Smooth muscle cell (in vitro differentiated cells): ENCODE measurements around the gene PTP4A1. TPM values are rescaled to one million over a fixed set of nuclear protein-coding genes. Genes with fewer than 3 reads are reported as not detected.
A peak's percentile ranks its signal among the peaks of the same experiment; 100 is the strongest.

Source experiments
- DNase-seq: peaks from one replicate; lab custom pipeline; 2025; ENCODE audit not compliant: unreplicated experiment; lab: John Stamatoyannopoulos, UW
- H2AFZ ChIP-seq: fragments of 200-600 bp; sonication (generic); 2 replicates; pipeline ENCODE4 v1.6.0; 2016; ENCODE audit warnings: antibody characterized with exemption, low read depth, mild to moderate bottlenecking
- H3F3A ChIP-seq: fragments of 200-600 bp; sonication (generic); 2 replicates; pipeline ENCODE4 v1.6.0; 2017; ENCODE audit warnings: antibody characterized with exemption, low read depth
- H3K27ac ChIP-seq: fragments of 200-600 bp; sonication (generic); 2 replicates; pipeline ENCODE4 v1.5.1; 2016; ENCODE audit warnings: low read depth, mild to moderate bottlenecking
- H3K27me3 ChIP-seq: fragments of 200-600 bp; sonication (generic); 2 replicates; pipeline ENCODE4 v1.6.1; 2016; ENCODE audit warnings: low read depth, mild to moderate bottlenecking
- H3K36me3 ChIP-seq: fragments of 200-600 bp; sonication (generic); 2 replicates; pipeline ENCODE4 v1.5.1; 2016; ENCODE audit warnings: low read depth
- H3K4me1 ChIP-seq: fragments of 200-600 bp; sonication (generic); 2 replicates; pipeline ENCODE4 v1.5.1; 2016; ENCODE audit warnings: low read depth
- H3K4me2 ChIP-seq: fragments of 200-600 bp; sonication (generic); 2 replicates; pipeline ENCODE4 v1.6.0; 2016; ENCODE audit warnings: mild to moderate bottlenecking
- H3K4me3 ChIP-seq: fragments of 200-600 bp; sonication (generic); 2 replicates; pipeline ENCODE4 v1.5.1; 2016; ENCODE audit warnings: mild to moderate bottlenecking
- H3K79me2 ChIP-seq: fragments of 200-600 bp; sonication (generic); 2 replicates; pipeline ENCODE4 v1.6.0; 2016; ENCODE audit warnings: low read depth, mild to moderate bottlenecking
- H3K9ac ChIP-seq: fragments of 200-600 bp; sonication (generic); 2 replicates; pipeline ENCODE4 v1.6.0; 2016; ENCODE audit warnings: low read depth
- H3K9me3 ChIP-seq: fragments of 200-600 bp; sonication (generic); replicated peaks from 2 replicates; pipeline ENCODE4 v1.5.1; 2016; ENCODE audit warnings: low read depth
- H4K20me1 ChIP-seq: fragments of 200-600 bp; sonication (generic); 2 replicates; pipeline ENCODE4 v1.6.0; 2016; ENCODE audit warnings: low read depth
- CTCF ChIP-seq: fragments of 200-600 bp; sonication (generic); IDR thresholded peaks from 2 replicates; pipeline ENCODE4 v1.5.1; 2017; ENCODE audit warnings: borderline replicate concordance, mild to moderate bottlenecking, antibody characterized with exemption; ENCODE audit not compliant: insufficient read depth, poor library complexity, severe bottlenecking
- WGBS: methylation state at CpG from one replicate; pipeline ENCODE4 v1.1.7; 2016; ENCODE audit warnings: low lambda C conversion rate; 5-methylcytosine and 5-hydroxymethylcytosine counted together
- polyA plus RNA-seq: library from polyadenylated mRNA; unstranded; fragments of >200 nt; fragmentation: Nextera tagmentation; extraction: Ambion mirVana; gene quantifications from 2 replicates; pipeline ENCODE4 v1.2.1, GENCODE V29; 2016
- total RNA-seq: library from RNA; depleted of rRNA; stranded (reverse); fragments of >200 nt; gene quantifications from 2 replicates; pipeline ENCODE4 v1.2.3, GENCODE V29; 2014

Gene PTP4A1
- total and polyA plus RNA-seq, 2 experiments from 2014 or later = 98.8 to 147 TPM

GRCh38 chr6:63554782-63555181, 17.5 kb upstream of the PTP4A1 start:
- Histone ChIP-seq H3K4me3 (no peak overlapping the region), H3K4me1 (no peaks in the 10 kb centered on the region), H4K20me1 (no peaks in the 10 kb centered on the region), H3K4me2 (no peak overlapping the region), H2AFZ (no peak overlapping the region), H3K9me3 (no peaks in the 10 kb centered on the region), H3K9ac (no peak overlapping the region), H3F3A (no peaks in the 10 kb centered on the region), H3K27ac (no peak overlapping the region), H3K79me2 (no peaks in the 10 kb centered on the region), H3K36me3 (no peaks in the 10 kb centered on the region), H3K27me3 (no peaks in the 10 kb centered on the region)
- WGBS = 88% methylated on average over 1 of the region's 1 CpG
- DNase-seq = no peak
- TF ChIP-seq CTCF = no peak

- Histone ChIP-seq H3K4me1 (no peaks in the 10 kb centered on the region), H3K79me2 (no peaks in the 10 kb centered on the region), H2AFZ (no peak overlapping the region), H3K27ac (no peak overlapping the region), H3K4me2 (no peak overlapping the region), H3K4me3 (no peak overlapping the region), H4K20me1 (no peaks in the 10 kb centered on the region), H3K9me3 (no peaks in the 10 kb centered on the region), H3F3A (peaks cover 4% of the 10 kb centered on the region), H3K9ac (no peak overlapping the region), H3K36me3 (no peaks in the 10 kb centered on the region), H3K27me3 (no peaks in the 10 kb centered on the region)
- DNase-seq = no peak
- TF ChIP-seq CTCF = no peak
- WGBS = 85% methylated on average over 4 of the region's 4 CpGs
These were observed 15.9 kb upstream of the PTP4A1 start for GRCh38 chr6:63556369-63556768.

- Histone ChIP-seq H3K9ac (no peak overlapping the region), H2AFZ (no peak overlapping the region), H3K36me3 (no peaks in the 10 kb centered on the region), H3K9me3 (no peaks in the 10 kb centered on the region), H3K4me3 (no peak overlapping the region), H3K27me3 (no peaks in the 10 kb centered on the region), H3K27ac (no peak overlapping the region), H4K20me1 (no peaks in the 10 kb centered on the region), H3K4me2 (no peak overlapping the region), H3K4me1 (no peaks in the 10 kb centered on the region), H3K79me2 (no peaks in the 10 kb centered on the region), H3F3A (peaks cover 4% of the 10 kb centered on the region)
- TF ChIP-seq CTCF = no peak
- DNase-seq = no peak
These were observed 14.0 kb upstream of the PTP4A1 start for GRCh38 chr6:63558278-63558677.

- H3K27ac ChIP-seq = peak overlapping the region; percentile 5
These were observed 11.4 kb upstream of the PTP4A1 start for GRCh38 chr6:63560801-63561287.

More at GRCh38 chr6:63560801-63561287, 11.4 kb upstream of the PTP4A1 start:
- Histone ChIP-seq H3K4me3 (no peak overlapping the region), H3F3A (peaks cover 4% of the 10 kb centered on the region), H3K27me3 (no peaks in the 10 kb centered on the region), H3K9me3 (no peaks in the 10 kb centered on the region), H3K4me1 (no peaks in the 10 kb centered on the region), H3K4me2 (no peak overlapping the region), H4K20me1 (no peaks in the 10 kb centered on the region), H3K79me2 (no peaks in the 10 kb centered on the region), H2AFZ (no peak overlapping the region), H3K9ac (no peak overlapping the region), H3K36me3 (no peaks in the 10 kb centered on the region)
- WGBS = 59% methylated on average over 1 of the region's 1 CpG
- no peak for DNase-seq
- no peak for TF ChIP-seq CTCF
